GM10266 (cell line): ENCODE results near the gene SIGLEC6.

ENCODE experiments used
- DNase-seq: peaks from one replicate; pipeline ENCODE4 v3.0.0; 2012; ENCODE audit errors: extremely low spot score
- CTCF ChIP-seq: IDR thresholded peaks from 2 replicates; pipeline ENCODE4 v1.5.1; 2012; ENCODE audit warnings: mild to moderate bottlenecking, low read depth; ENCODE audit not compliant: control insufficient read depth, insufficient read depth; ENCODE audit errors: missing control alignments

The SIGLEC6 gene

DNA sequence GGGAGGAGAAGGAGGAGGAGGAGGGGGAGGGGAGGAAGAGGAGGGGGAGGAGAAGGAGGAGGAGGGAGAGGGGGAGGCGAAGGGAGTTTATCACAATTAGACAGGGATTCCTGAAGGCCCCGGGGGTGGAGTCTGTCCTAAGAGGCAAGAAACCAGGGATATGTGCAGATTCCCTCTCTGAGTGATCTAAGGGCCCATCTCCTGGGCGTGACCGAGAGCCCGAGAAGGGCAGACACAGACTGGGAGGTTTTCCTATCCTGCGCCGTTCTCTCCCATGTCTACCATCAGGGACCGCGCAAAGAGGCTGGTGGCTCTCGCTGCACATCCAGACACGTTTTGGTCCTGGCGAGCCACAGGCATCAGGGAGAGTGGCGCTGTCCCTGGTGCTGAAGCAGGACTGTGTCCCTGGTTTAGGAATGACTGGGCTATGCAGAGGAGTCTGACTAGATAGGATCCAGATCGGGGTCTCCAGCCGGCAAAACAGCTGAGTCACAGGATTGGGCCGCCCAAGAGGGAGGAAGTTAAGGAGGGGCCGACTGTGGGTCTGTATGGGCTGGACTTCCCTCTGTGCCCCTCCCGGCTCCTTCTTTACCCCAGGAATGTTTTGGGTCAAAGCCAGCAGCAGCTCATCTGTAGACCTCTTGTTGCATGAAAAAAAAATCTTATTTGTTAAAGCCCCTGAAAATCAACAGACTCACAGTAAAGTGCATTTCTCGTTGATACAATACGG lies 21.7 kb upstream of the SIGLEC6 start:
- no peak for TF ChIP-seq CTCF
- peak; percentile 38 for DNase-seq

DNA sequence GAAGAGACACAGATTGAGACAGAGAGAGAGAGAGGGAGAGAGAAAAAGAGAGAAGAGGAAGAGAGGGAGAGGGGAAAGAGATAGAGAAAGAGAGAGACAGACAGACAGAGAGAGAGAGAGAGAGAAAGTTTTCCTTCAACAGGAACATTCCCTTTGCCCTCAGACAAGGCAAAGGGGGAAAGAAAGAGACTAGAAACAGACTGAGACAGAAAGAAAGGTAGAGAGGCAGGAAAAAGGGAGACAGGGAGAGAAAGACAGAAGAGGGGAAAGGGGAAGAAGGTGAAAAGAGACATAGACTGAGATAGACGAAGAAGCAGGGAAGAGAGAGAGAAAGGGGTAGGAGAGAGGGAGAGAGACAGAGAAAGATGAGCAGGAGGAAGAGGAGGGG lies 21.1 kb upstream of the SIGLEC6 start:
- DNase-seq, result no peak
- TF ChIP-seq CTCF, result no peak

DNA sequence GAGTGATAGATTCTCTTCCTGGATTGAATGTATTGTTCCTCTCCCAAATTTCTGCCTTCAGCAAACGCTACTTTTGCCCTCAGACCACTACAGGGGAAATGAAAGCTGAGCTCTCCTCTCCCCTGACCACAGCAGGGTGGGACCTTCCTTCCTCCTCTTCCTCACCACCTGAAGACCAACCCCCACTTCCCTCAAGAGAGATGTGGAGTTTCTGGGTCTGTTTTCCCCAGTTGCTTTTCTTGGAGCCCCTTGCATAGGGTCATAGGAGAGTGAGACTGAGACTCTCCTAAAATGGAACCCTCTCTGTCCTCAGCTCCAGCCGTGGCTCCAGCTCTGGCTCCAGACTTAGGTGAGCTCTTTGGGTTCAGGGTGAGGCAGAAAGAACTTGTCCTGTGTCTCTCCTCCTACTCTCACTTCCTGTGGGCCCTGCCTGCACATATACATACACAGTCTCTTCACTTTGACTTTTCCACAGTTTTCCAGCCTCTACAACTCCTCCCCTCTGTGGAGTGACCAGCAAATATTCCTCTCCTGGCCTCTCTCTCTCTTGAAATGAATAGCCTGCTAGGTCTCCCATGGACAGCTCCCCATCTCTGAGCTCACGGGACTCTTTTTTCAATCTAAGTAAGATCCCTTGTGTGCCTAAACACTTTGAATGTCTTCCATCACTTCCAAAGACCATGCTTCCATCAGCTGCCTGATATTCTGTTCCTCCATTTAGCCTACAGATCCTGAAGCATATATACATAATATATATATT lies 20.4 kb upstream of the SIGLEC6 start:
- no peak for DNase-seq
- no peak for TF ChIP-seq CTCF

- DNase-seq, result no peak
These were observed 19.6 kb upstream of the SIGLEC6 start for GRCh38 chr19:51550848-51551672.

DNA sequence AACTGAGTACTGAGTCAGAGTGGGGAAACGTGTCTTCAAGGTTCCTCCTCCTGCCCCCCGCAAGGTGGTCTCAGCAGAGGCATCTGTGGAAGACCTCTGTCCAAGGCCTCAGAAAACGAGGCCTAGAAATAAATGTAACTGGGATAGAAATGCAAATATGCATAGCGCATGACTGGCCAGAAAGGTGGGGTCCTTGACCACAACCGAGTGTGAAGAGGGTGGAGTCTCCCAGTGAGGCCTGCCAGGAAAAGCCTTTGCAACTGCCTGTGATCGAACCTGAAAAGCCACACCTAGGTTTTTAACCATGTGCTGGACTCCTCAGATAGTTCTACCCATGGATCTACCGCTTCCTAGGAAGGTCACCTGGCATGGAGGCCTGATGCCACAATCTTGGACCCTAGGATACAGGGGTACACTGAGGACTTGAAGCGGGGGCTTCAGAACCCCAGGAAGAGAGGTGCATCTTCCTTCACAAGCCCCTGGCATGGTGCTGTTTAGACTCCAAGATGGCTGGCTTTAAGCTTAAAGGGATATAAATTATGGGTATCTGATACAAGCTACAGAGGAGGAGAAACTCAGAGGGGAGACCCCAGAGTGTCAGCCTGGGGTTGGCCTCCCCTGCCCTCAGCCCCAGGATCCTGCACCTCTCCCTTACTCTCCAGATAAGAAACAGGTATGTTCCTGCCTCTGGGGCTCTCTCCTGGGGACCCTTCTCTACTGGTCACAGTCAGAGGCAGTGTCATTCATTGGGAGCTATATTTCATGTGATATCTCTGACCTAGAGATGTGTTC lies 18.3 kb upstream of the SIGLEC6 start:
- no peak for DNase-seq
- no peak for TF ChIP-seq CTCF

More at GRCh38 chr19:51550848-51551672, 19.6 kb upstream of the SIGLEC6 start:
- no peak for TF ChIP-seq CTCF

GRCh38 chr19:51548891-51549305 lies 17.4 kb upstream of the SIGLEC6 start:
- DNase-seq, result no peak
- TF ChIP-seq CTCF, result no peak
